ENCODE measurements around the gene KLHL30.

KLHL30 gene

GRCh38 chr2:238167761-238168160, 29.3 kb downstream of the KLHL30 start:
- peaks cover 38% of the 10 kb centered on the region for H3K36me3 ChIP-seq (ENCODE audit: insufficient read depth, low read length)
- no peaks in the 10 kb centered on the region for H3K4me1 ChIP-seq (ENCODE audit: insufficient read depth, low read length, severe bottlenecking)
- no peak overlapping the region for H3K27ac ChIP-seq (ENCODE audit: low read depth, low read length, poor library complexity, severe bottlenecking)
- H3K4me2 ChIP-seq (ENCODE audit: low read length), result no peak overlapping the region
- no peak overlapping the region for H3K4me3 ChIP-seq (ENCODE audit: low read depth, low read length, poor library complexity, severe bottlenecking)
- no peaks in the 10 kb centered on the region for H3K9me2 ChIP-seq (ENCODE audit: low read depth, low read length)
- no peaks in the 10 kb centered on the region for H3K79me2 ChIP-seq (ENCODE audit: insufficient read depth, low read length)
- no peaks in the 10 kb centered on the region for H3K9me3 ChIP-seq (ENCODE audit: low read length)
- H3K9ac ChIP-seq (ENCODE audit: low read length), result no peak overlapping the region
- no peaks in the 10 kb centered on the region for H3K27me3 ChIP-seq (ENCODE audit: insufficient read depth, low read length)
- no peak overlapping the region for H2AFZ ChIP-seq (ENCODE audit: low read length)
- no peaks in the 10 kb centered on the region for H3F3A ChIP-seq (ENCODE audit: insufficient read depth, low read length)
- H4K20me1 ChIP-seq (ENCODE audit: insufficient read depth, low read length), result no peaks in the 10 kb centered on the region
- no peak for TF ChIP-seq EZH2 (IDR thresholded peaks at IDR 0.05; ENCODE audit: borderline replicate concordance, low read length)
- TF ChIP-seq, protein P1, sequence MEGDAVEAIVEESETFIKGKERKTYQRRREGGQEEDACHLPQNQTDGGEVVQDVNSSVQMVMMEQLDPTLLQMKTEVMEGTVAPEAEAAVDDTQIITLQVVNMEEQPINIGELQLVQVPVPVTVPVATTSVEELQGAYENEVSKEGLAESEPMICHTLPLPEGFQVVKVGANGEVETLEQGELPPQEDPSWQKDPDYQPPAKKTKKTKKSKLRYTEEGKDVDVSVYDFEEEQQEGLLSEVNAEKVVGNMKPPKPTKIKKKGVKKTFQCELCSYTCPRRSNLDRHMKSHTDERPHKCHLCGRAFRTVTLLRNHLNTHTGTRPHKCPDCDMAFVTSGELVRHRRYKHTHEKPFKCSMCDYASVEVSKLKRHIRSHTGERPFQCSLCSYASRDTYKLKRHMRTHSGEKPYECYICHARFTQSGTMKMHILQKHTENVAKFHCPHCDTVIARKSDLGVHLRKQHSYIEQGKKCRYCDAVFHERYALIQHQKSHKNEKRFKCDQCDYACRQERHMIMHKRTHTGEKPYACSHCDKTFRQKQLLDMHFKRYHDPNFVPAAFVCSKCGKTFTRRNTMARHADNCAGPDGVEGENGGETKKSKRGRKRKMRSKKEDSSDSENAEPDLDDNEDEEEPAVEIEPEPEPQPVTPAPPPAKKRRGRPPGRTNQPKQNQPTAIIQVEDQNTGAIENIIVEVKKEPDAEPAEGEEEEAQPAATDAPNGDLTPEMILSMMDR (IDR thresholded peaks at IDR 0.05; ENCODE audit: low read length), result no peak

- Histone ChIP-seq H3K9me3 (ENCODE audit: low read length) (no peaks in the 10 kb centered on the region), H3K9ac (ENCODE audit: low read length) (no peak overlapping the region), H3K79me2 (ENCODE audit: insufficient read depth, low read length) (no peaks in the 10 kb centered on the region), H2AFZ (ENCODE audit: low read length) (no peak overlapping the region), H3K4me2 (ENCODE audit: low read length) (no peak overlapping the region), H3K4me1 (ENCODE audit: insufficient read depth, low read length, severe bottlenecking) (no peaks in the 10 kb centered on the region), H3K27me3 (ENCODE audit: insufficient read depth, low read length) (no peaks in the 10 kb centered on the region), H3F3A (ENCODE audit: insufficient read depth, low read length) (no peaks in the 10 kb centered on the region), H3K9me2 (ENCODE audit: low read depth, low read length) (no peaks in the 10 kb centered on the region), H3K36me3 (ENCODE audit: insufficient read depth, low read length) (peaks cover 45% of the 10 kb centered on the region), H3K4me3 (ENCODE audit: low read depth, low read length, poor library complexity, severe bottlenecking) (no peak overlapping the region), H3K27ac (ENCODE audit: low read depth, low read length, poor library complexity, severe bottlenecking) (no peak overlapping the region), H4K20me1 (ENCODE audit: insufficient read depth, low read length) (no peaks in the 10 kb centered on the region)
- TF ChIP-seq, protein P1 (IDR thresholded peaks at IDR 0.05; ENCODE audit: low read length), result no peak
- no peak for TF ChIP-seq EZH2 (IDR thresholded peaks at IDR 0.05; ENCODE audit: borderline replicate concordance, low read length)
These were observed 30.0 kb downstream of the KLHL30 start for GRCh38 chr2:238168196-238169047.

DNA sequence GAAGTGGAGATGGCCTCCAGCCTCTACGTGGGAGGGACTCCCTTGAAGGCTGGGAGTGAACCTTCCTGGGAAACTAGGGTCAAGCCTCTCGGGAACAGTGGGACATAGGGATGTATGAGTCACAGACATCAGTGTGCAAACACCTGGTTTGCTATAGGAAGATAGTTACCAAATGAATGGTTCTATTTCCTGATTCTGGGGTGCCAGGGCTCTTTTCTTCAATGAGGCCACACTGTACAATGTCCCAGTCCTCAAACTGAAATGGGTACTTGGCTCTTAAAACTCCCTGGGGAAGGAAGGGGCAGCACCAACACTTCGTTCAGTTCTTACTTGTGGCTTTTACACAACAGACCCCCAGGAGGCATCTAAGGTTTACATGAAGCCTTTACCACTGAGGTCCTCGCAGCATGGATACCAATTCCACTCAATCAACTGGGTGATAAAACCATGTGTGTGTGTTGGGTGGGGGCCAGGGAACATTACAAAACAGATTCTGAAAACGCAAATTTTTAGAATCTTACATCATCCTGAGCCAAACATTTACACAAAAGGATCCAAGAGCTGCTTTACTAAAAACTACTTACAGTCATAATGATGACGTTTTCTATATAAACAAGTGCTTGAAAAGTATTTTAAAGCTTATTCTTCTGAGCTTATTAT, 30.7 kb downstream of the KLHL30 start:
- TF ChIP-seq EZH2 (IDR thresholded peaks at IDR 0.05; ENCODE audit: borderline replicate concordance, low read length), result no peak
- TF ChIP-seq, protein P1 (IDR thresholded peaks at IDR 0.05; ENCODE audit: low read length), result no peak
- Histone ChIP-seq H3K9me2 (ENCODE audit: low read depth, low read length) (no peaks in the 10 kb centered on the region), H4K20me1 (ENCODE audit: insufficient read depth, low read length) (no peaks in the 10 kb centered on the region), H3K9me3 (ENCODE audit: low read length) (no peaks in the 10 kb centered on the region), H3K79me2 (ENCODE audit: insufficient read depth, low read length) (no peaks in the 10 kb centered on the region), H3K27ac (ENCODE audit: low read depth, low read length, poor library complexity, severe bottlenecking) (no peak overlapping the region), H3K36me3 (ENCODE audit: insufficient read depth, low read length) (peaks cover 52% of the 10 kb centered on the region), H3K27me3 (ENCODE audit: insufficient read depth, low read length) (no peaks in the 10 kb centered on the region), H3K4me2 (ENCODE audit: low read length) (no peak overlapping the region), H3K4me3 (ENCODE audit: low read depth, low read length, poor library complexity, severe bottlenecking) (no peak overlapping the region), H3K4me1 (ENCODE audit: insufficient read depth, low read length, severe bottlenecking) (no peaks in the 10 kb centered on the region), H2AFZ (ENCODE audit: low read length) (no peak overlapping the region), H3F3A (ENCODE audit: insufficient read depth, low read length) (no peaks in the 10 kb centered on the region), H3K9ac (ENCODE audit: low read length) (no peak overlapping the region)

Data from OCI-LY1 (cell line).